Endothelial cell (in vitro differentiated cells): ENCODE results near the gene MEF2A. TPM values are rescaled to one million over a fixed set of nuclear protein-coding genes. Genes with fewer than 3 reads are reported as not detected.

Source experiments
- DNase-seq: peaks from one replicate; pipeline ENCODE4 v3.0.0; 2021; ENCODE audit warnings: low spot score
- H3K27ac Mint-ChIP-seq: one replicate; pipeline ENCODE4 v1.8.0; 2021; ENCODE audit warnings: mixed read lengths, inconsistent platforms; ENCODE audit not compliant: unreplicated experiment
- H3K27me3 Mint-ChIP-seq: one replicate; pipeline ENCODE4 v1.8.0; 2021; ENCODE audit warnings: mild to moderate bottlenecking, moderate library complexity, mixed read lengths, inconsistent platforms; ENCODE audit not compliant: unreplicated experiment
- H3K36me3 Mint-ChIP-seq: one replicate; pipeline ENCODE4 v1.8.0; 2021; ENCODE audit warnings: mild to moderate bottlenecking, low read depth, mixed read lengths, inconsistent platforms; ENCODE audit not compliant: unreplicated experiment
- H3K4me1 Mint-ChIP-seq: one replicate; pipeline ENCODE4 v1.8.0; 2021; ENCODE audit warnings: mild to moderate bottlenecking, mixed read lengths, inconsistent platforms; ENCODE audit not compliant: unreplicated experiment
- H3K4me3 Mint-ChIP-seq: one replicate; pipeline ENCODE4 v1.8.0; 2021; ENCODE audit warnings: mild to moderate bottlenecking, mixed read lengths, inconsistent platforms; ENCODE audit not compliant: unreplicated experiment
- H3K9me3 Mint-ChIP-seq: one replicate; pipeline ENCODE4 v1.8.0; 2021; ENCODE audit warnings: mixed read lengths, inconsistent platforms; ENCODE audit not compliant: unreplicated experiment
- total RNA-seq: library from RNA; stranded (reverse); fragmentation: NEBNext Ultra II Directional; extraction: Animal tissue kit (Norgen Biotek cat#: 25700); gene quantifications from one replicate; pipeline ENCODE4 v1.2.1, GENCODE V29; 2021; ENCODE audit not compliant: unreplicated experiment
- TF ChIP-seq, protein P1 (sequence below): fragments of 200-600 bp; sonication (generic); IDR thresholded peaks from one replicate; pipeline ENCODE4 v1.5.0; 2021; ENCODE audit warnings: antibody characterized with exemption; ENCODE audit not compliant: unreplicated experiment

The MEF2A gene
- total RNA-seq, 1 donor from 2014 or later, result 43.5 TPM

DNA sequence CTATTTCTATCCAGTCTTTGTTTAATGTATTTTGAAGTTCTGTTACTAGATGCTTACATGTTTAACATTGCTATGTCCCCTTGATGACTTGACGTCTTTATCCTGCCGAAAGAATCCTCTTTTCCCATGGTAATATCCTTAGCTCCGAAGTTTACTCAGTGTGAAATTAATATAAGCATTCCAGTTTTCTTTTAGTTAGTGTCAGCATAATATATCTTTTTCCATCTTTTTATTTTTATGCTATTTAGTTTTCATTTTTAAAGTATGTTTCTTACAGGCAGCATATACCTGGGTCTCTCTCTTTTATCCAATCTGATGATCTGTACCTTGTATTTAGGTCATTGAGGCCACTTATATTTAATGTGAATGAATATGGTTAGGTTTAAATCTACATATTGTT, 39.1 kb upstream of the MEF2A start:
- Mint-ChIP-seq H3K27ac (no peak overlapping the region), H3K27me3 (no peaks in the 10 kb centered on the region), H3K4me3 (no peak overlapping the region), H3K36me3 (no peaks in the 10 kb centered on the region), H3K9me3 (no peaks in the 10 kb centered on the region), H3K4me1 (no peaks in the 10 kb centered on the region)
- TF ChIP-seq, protein P1, sequence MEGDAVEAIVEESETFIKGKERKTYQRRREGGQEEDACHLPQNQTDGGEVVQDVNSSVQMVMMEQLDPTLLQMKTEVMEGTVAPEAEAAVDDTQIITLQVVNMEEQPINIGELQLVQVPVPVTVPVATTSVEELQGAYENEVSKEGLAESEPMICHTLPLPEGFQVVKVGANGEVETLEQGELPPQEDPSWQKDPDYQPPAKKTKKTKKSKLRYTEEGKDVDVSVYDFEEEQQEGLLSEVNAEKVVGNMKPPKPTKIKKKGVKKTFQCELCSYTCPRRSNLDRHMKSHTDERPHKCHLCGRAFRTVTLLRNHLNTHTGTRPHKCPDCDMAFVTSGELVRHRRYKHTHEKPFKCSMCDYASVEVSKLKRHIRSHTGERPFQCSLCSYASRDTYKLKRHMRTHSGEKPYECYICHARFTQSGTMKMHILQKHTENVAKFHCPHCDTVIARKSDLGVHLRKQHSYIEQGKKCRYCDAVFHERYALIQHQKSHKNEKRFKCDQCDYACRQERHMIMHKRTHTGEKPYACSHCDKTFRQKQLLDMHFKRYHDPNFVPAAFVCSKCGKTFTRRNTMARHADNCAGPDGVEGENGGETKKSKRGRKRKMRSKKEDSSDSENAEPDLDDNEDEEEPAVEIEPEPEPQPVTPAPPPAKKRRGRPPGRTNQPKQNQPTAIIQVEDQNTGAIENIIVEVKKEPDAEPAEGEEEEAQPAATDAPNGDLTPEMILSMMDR, result no peak
- DNase-seq, result no peak

DNA sequence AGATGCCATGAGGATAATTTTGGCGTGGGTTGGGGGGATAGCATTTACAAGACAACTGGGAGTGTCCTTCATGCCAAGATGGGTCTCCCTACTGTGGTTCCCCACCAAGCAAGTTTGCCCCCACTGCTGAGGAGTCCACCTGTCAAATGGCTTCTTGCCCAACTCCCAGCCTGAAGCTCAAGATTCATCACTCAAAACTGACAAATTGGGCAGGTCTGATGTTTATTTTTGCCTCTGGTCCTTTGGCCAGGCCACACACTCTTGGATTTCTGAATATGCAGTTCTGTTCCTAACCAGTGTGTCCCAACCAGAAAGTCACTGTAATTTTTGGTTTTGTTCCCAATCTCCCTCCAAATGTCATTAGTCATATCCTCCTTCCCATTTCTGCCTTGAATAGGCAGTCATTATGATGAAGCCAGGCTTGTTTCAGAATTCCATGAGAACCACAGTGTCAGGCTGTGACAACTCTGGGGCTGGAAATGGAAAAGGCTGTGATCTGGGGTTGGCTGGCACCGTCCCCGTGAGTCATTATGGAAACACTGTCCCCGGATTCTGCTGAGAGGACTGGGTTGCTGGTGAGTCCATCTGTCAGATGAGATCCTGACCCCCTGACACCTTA, 29.3 kb upstream of the MEF2A start:
- TF ChIP-seq, protein P1, result no peak

DNA sequence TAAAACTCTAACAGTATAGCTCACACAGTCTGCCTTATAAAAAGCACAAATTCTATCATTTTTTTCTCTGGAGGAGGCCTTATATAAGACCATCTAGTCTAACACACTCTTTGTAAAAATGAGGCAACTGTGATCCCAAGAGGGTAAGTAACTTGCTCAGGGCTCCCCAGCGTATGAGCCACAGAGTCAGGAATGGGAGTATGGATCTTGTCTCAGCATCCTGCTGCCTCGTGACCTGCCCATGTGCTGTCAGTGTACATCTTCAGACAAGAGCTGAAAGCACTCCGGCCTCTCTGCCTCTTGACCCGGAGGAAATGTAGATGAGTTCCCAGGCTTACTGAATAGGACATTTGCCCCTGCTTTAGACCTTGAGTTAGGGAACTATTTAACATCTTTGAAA, 28.4 kb upstream of the MEF2A start:
- no peak for DNase-seq
- TF ChIP-seq, protein P1, result no peak
- H3K27me3 Mint-ChIP-seq, result no peaks in the 10 kb centered on the region
- no peak overlapping the region for H3K4me3 Mint-ChIP-seq
- no peaks in the 10 kb centered on the region for H3K4me1 Mint-ChIP-seq
- H3K27ac Mint-ChIP-seq, result no peak overlapping the region
- no peaks in the 10 kb centered on the region for H3K9me3 Mint-ChIP-seq
- H3K36me3 Mint-ChIP-seq, result no peaks in the 10 kb centered on the region

More for the DNA sequence above, 29.3 kb upstream of the MEF2A start:
- no peaks in the 10 kb centered on the region for H3K9me3 Mint-ChIP-seq
- no peaks in the 10 kb centered on the region for H3K27me3 Mint-ChIP-seq
- DNase-seq, result no peak
- no peaks in the 10 kb centered on the region for H3K4me1 Mint-ChIP-seq
- no peak overlapping the region for H3K27ac Mint-ChIP-seq
- no peaks in the 10 kb centered on the region for H3K36me3 Mint-ChIP-seq
- no peak overlapping the region for H3K4me3 Mint-ChIP-seq

DNA sequence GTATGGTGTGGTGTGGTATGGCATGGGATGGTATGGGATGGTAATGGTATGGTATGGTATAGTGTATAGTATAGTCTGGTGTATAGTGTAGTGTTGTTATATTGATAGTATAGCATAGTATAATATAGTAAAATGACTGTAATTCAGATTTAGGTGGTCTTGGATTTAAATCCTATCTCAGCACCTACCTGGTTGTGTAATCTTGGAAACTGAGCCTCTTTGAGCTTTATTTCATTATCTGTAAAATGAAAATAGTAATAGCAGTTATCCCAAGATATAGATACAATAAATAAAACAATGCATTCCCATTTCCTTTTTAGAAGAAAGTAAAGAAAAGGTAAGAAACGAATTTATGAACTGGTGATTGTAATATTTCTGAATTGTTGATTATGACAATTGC, 27.5 kb upstream of the MEF2A start:
- H3K4me3 Mint-ChIP-seq, result no peak overlapping the region
- no peak overlapping the region for H3K27ac Mint-ChIP-seq
- no peaks in the 10 kb centered on the region for H3K9me3 Mint-ChIP-seq
- no peak for DNase-seq
- TF ChIP-seq, protein P1, result no peak
- no peaks in the 10 kb centered on the region for H3K27me3 Mint-ChIP-seq
- H3K4me1 Mint-ChIP-seq, result no peaks in the 10 kb centered on the region
- H3K36me3 Mint-ChIP-seq, result no peaks in the 10 kb centered on the region

DNA sequence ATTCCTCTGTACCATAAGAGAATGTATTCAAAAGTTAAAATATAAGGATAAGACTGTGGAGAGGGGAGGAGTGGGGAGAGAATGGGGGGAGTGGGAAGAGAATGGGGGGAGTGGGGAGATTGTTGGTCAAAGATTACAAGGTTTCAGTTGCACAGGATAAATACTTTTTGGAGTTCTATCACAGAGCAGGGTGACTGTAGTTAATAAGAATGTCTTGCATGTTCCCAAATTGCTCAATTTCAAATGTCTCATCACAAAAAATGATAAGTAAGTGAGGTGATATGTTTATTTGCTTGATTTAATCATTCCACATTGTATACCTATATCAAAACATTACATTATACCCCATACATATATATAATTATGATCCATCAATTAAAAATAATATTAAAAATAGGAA, 23.0 kb upstream of the MEF2A start:
- Mint-ChIP-seq H3K4me3 (no peak overlapping the region), H3K27me3 (no peaks in the 10 kb centered on the region), H3K27ac (no peak overlapping the region), H3K36me3 (no peaks in the 10 kb centered on the region), H3K9me3 (no peaks in the 10 kb centered on the region), H3K4me1 (no peaks in the 10 kb centered on the region)
- DNase-seq, result no peak
- TF ChIP-seq, protein P1, result no peak
